SK-N-SH treated with all-trans-retinoic acid at 6 μM for 48 hours (cell line): Measurements from ENCODE around the gene C8B.

Source experiments
- ATAC-seq: fragments of 200-7000 bp; cut with Tn5 transposase; 3 replicates; pipeline ENCODE4 v1.9.1; 2020; ENCODE audit warnings: mild to moderate bottlenecking, moderate library complexity
- ARNTL ChIP-seq: fragments of 450-650 bp; formaldehyde crosslinking; IDR thresholded peaks from 2 replicates; pipeline ENCODE4 v1.5.0; 2020; ENCODE audit warnings: low read depth, mild to moderate bottlenecking, moderate library complexity, borderline replicate concordance
- BACH2 ChIP-seq: fragments of 250-450 bp; sonication (Bioruptor Pico); IDR thresholded peaks from 2 replicates; pipeline ENCODE4 v1.9.0; 2021; ENCODE audit warnings: mild to moderate bottlenecking, borderline replicate concordance
- CSDC2 ChIP-seq: fragments of 250-450 bp; sonication (Bioruptor Pico); IDR thresholded peaks from 2 replicates; pipeline ENCODE4 v1.5.0; 2020; ENCODE audit warnings: mild to moderate bottlenecking, moderate library complexity
- GLIS3 ChIP-seq: fragments of 250-450 bp; sonication (Bioruptor Pico); IDR thresholded peaks from 2 replicates; pipeline ENCODE4 v1.5.0; 2020; ENCODE audit warnings: mild to moderate bottlenecking, moderate library complexity
- ISL1 ChIP-seq: fragments of 250-450 bp; sonication (Bioruptor Pico); IDR thresholded peaks from 2 replicates; pipeline ENCODE4 v2.1.2; 2022; ENCODE audit warnings: mild to moderate bottlenecking, moderate library complexity
- OSR1 ChIP-seq: fragments of 250-450 bp; sonication (Bioruptor Pico); IDR thresholded peaks from 2 replicates; pipeline ENCODE4 v1.8.0; 2022; ENCODE audit warnings: moderate library complexity, mild to moderate bottlenecking, inconsistent platforms
- PPARA ChIP-seq: fragments of 250-450 bp; sonication (Bioruptor Pico); IDR thresholded peaks from 2 replicates; pipeline ENCODE4 v1.5.0; 2020; ENCODE audit warnings: mild to moderate bottlenecking, borderline replicate concordance
- RARB ChIP-seq: fragments of 250-450 bp; sonication (Bioruptor Pico); IDR thresholded peaks from 2 replicates; pipeline ENCODE4 v1.8.0; 2021; ENCODE audit warnings: mild to moderate bottlenecking, moderate library complexity
- SNAI2 ChIP-seq: fragments of 250-450 bp; sonication (Bioruptor Pico); IDR thresholded peaks from 2 replicates; pipeline ENCODE4 v1.5.0; 2020; ENCODE audit warnings: mild to moderate bottlenecking, moderate library complexity
- TCF4 ChIP-seq: fragments of 250-450 bp; sonication (Bioruptor Pico); IDR thresholded peaks from 2 replicates; pipeline ENCODE4 v1.8.0; 2021; ENCODE audit warnings: mild to moderate bottlenecking, moderate library complexity, borderline replicate concordance
- TOX ChIP-seq: fragments of 250-450 bp; sonication (Bioruptor Pico); IDR thresholded peaks from 2 replicates; pipeline ENCODE4 v1.8.0; 2021; ENCODE audit warnings: mild to moderate bottlenecking, moderate library complexity, borderline replicate concordance
- ZC3H10 ChIP-seq: fragments of 250-450 bp; sonication (Bioruptor Pico); IDR thresholded peaks from 2 replicates; pipeline ENCODE4 v1.5.1; 2021; ENCODE audit warnings: mild to moderate bottlenecking, moderate library complexity
- ZFP30 ChIP-seq: fragments of 450-650 bp; formaldehyde crosslinking; IDR thresholded peaks from 2 replicates; pipeline ENCODE4 v1.5.0; 2022; ENCODE audit warnings: mild to moderate bottlenecking, moderate library complexity
- ZNF70 ChIP-seq: fragments of 450-650 bp; formaldehyde crosslinking; IDR thresholded peaks from 2 replicates; pipeline ENCODE4 v1.5.0; 2020; ENCODE audit warnings: mild to moderate bottlenecking, moderate library complexity
- TF ChIP-seq, protein P1 (sequence below): fragments of 250-450 bp; sonication (Bioruptor Pico); IDR thresholded peaks from 2 replicates; pipeline ENCODE4 v1.5.1; 2020; ENCODE audit warnings: low read depth, mild to moderate bottlenecking, moderate library complexity
- TF ChIP-seq, protein P2 (sequence below): fragments of 250-450 bp; sonication (Bioruptor Pico); IDR thresholded peaks from 2 replicates; pipeline ENCODE4 v1.8.0; 2020; ENCODE audit warnings: mild to moderate bottlenecking, moderate library complexity, borderline replicate concordance
- TF ChIP-seq, protein P3 (sequence below): fragments of 250-450 bp; sonication (Bioruptor Pico); IDR thresholded peaks from 2 replicates; pipeline ENCODE4 v1.8.0; 2021; ENCODE audit warnings: low read depth, mild to moderate bottlenecking, moderate library complexity, borderline replicate concordance
- TF ChIP-seq, protein P4 (sequence below): fragments of 250-450 bp; sonication (Bioruptor Pico); IDR thresholded peaks from 2 replicates; pipeline ENCODE4 v1.5.1; 2021; ENCODE audit warnings: mild to moderate bottlenecking, moderate library complexity

The C8B gene

DNA sequence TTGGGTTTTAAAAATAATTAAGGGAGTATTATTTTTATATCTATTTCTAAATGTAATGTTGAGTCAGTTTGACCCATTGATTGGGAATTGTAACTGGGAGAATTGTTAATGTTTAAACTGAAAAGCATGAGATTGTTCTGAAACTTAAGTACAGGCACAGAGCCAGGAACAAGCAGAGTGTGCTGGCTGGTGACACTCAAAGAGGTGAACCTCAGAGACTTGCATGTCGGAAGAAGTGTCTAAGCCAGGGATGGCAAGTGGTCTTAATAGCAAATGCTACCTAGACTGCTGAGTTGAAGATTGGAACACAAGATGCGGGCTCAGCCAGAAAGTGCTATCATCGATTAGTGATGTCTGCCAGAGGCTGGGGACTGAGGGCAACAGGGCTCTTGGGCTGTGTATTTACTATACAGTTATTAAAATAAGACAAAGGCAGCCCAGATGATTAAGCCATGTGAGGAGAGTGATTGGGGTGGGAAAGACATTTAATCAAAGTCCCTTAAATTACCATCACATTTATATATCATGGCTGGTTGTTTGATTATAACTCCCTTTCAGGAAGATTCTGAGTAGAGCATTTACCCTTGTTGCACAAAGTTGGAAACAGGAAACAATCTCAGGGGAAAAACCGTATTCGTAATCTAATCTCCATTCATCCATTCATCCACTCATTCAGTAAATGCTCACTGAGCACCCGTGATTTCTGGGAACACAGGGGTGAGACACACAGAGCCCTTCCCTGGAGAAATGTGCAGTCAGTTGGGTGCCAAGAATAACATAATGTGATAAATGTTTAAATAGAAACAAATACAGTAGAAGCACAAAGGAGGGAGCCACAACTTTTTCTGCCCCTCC lies 68.4 kb downstream of the C8B start:
- ATAC-seq, result no peak

DNA sequence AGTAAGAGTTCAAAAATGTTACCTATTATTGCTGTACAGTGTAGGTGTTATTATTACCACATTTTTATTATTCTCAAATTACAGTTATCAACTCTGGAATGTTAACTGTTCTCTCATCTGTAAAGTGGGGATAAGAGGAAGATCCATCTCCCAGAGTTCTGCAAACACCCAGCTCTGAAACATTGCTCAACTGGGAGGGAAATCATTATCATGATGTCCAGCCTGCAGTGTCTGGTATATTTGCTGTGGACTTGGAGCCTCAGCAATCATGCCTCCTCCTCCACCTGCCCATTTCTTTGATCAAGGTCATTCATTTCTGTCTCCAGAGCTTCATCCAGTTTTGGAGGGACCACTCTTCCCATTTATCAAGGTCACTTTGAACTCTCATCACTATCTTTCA lies 71.8 kb downstream of the C8B start:
- TF ChIP-seq BACH2 (CRISPR knock-in tag), result no peak
- TF ChIP-seq, protein P1, sequence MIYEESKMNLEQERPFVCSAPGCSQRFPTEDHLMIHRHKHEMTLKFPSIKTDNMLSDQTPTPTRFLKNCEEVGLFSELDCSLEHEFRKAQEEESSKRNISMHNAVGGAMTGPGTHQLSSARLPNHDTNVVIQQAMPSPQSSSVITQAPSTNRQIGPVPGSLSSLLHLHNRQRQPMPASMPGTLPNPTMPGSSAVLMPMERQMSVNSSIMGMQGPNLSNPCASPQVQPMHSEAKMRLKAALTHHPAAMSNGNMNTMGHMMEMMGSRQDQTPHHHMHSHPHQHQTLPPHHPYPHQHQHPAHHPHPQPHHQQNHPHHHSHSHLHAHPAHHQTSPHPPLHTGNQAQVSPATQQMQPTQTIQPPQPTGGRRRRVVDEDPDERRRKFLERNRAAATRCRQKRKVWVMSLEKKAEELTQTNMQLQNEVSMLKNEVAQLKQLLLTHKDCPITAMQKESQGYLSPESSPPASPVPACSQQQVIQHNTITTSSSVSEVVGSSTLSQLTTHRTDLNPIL, result no peak
- no peak for TF ChIP-seq ARNTL
- TF ChIP-seq TOX, result no peak
- TF ChIP-seq OSR1 (CRISPR knock-in tag), result no peak
- TF ChIP-seq ZC3H10 (CRISPR knock-in tag), result no peak
- TF ChIP-seq, protein P2, sequence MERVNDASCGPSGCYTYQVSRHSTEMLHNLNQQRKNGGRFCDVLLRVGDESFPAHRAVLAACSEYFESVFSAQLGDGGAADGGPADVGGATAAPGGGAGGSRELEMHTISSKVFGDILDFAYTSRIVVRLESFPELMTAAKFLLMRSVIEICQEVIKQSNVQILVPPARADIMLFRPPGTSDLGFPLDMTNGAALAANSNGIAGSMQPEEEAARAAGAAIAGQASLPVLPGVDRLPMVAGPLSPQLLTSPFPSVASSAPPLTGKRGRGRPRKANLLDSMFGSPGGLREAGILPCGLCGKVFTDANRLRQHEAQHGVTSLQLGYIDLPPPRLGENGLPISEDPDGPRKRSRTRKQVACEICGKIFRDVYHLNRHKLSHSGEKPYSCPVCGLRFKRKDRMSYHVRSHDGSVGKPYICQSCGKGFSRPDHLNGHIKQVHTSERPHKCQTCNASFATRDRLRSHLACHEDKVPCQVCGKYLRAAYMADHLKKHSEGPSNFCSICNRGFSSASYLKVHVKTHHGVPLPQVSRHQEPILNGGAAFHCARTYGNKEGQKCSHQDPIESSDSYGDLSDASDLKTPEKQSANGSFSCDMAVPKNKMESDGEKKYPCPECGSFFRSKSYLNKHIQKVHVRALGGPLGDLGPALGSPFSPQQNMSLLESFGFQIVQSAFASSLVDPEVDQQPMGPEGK (CRISPR knock-in tag), result no peak
- no peak for TF ChIP-seq SNAI2
- no peak for ATAC-seq

More for the DNA sequence above, 68.4 kb downstream of the C8B start:
- TF ChIP-seq ARNTL (no peak), TCF4 (CRISPR knock-in tag) (no peak), ZNF70 (CRISPR knock-in tag) (no peak), ZFP30 (CRISPR knock-in tag) (no peak), ZC3H10 (CRISPR knock-in tag) (no peak)
- TF ChIP-seq, protein P1, result no peak

DNA sequence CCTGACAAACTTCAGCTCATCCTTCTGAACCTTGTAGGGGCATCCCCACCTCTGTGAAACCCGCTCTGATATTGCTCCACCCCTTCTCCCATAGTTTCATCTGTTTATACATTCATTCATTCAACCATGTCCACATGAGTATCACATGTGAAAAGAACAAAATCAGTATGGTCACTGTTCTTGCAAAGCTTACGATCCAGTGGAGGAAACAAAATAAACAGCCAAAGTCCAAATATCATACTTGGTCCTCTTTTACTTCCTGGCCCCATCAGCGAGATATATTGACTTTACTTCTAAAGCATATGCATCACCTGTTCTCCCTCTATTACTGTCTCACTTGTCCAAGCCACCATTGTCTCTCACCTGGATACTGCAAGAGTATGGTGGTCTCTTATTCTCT lies 75.6 kb downstream of the C8B start:
- ATAC-seq, result no peak
- TF ChIP-seq BACH2 (CRISPR knock-in tag) (no peak), ZC3H10 (CRISPR knock-in tag) (no peak), OSR1 (CRISPR knock-in tag) (no peak), RARB (CRISPR knock-in tag) (no peak), ARNTL (no peak)
- TF ChIP-seq, protein P3, sequence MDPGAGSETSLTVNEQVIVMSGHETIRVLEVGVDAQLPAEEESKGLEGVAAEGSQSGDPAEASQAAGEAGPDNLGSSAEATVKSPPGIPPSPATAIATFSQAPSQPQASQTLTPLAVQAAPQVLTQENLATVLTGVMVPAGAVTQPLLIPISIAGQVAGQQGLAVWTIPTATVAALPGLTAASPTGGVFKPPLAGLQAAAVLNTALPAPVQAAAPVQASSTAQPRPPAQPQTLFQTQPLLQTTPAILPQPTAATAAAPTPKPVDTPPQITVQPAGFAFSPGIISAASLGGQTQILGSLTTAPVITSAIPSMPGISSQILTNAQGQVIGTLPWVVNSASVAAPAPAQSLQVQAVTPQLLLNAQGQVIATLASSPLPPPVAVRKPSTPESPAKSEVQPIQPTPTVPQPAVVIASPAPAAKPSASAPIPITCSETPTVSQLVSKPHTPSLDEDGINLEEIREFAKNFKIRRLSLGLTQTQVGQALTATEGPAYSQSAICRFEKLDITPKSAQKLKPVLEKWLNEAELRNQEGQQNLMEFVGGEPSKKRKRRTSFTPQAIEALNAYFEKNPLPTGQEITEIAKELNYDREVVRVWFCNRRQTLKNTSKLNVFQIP (CRISPR knock-in tag), result no peak

DNA sequence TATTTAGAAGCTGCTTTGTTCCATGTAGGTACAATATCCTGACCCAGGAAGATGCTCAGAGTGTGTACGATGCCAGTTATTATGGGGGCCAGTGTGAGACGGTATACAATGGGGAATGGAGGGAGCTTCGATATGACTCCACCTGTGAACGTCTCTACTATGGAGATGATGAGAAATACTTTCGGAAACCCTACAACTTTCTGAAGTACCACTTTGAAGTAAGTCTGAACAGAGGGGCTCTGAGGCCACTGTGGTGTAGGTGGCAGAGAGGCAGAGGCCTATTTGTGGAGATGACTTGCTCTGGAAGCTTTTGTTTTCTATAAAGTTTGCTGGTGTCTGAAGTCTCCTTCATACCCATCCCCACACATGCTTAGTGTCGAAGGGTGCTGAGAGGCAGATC lies 84.4 kb downstream of the C8B start:
- ATAC-seq, result no peak
- no peak for TF ChIP-seq ISL1 (CRISPR knock-in tag)
- no peak for TF ChIP-seq RARB (CRISPR knock-in tag)
- TF ChIP-seq PPARA (CRISPR knock-in tag), result no peak
- TF ChIP-seq ARNTL, result no peak
- TF ChIP-seq, all 23 proteins: peak for 0

DNA sequence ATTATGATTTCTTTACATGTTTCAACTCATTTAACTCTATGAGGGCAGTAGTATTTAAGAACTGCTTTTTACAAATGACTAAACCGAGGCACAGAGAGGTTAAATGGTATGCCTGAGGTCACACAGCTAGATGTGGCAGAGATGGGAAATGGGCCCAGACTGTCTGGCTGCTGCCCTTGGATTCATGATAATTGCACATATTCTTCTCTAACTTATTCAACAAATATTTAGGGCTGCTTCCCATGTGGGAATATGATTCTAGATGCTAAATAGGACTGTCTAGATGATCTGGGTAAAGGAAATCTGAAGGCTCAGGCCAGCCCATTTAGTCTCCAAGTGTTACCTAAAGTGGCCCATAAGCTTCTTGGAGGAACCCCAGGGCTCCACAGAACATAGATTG lies 85.0 kb downstream of the C8B start:
- no peak for ATAC-seq
- TF ChIP-seq GLIS3 (CRISPR knock-in tag) (no peak), BACH2 (CRISPR knock-in tag) (no peak), ARNTL (no peak), TOX (no peak), ISL1 (CRISPR knock-in tag) (no peak), CSDC2 (no peak), ZC3H10 (CRISPR knock-in tag) (no peak), ZFP30 (CRISPR knock-in tag) (no peak)
- TF ChIP-seq, protein P4, sequence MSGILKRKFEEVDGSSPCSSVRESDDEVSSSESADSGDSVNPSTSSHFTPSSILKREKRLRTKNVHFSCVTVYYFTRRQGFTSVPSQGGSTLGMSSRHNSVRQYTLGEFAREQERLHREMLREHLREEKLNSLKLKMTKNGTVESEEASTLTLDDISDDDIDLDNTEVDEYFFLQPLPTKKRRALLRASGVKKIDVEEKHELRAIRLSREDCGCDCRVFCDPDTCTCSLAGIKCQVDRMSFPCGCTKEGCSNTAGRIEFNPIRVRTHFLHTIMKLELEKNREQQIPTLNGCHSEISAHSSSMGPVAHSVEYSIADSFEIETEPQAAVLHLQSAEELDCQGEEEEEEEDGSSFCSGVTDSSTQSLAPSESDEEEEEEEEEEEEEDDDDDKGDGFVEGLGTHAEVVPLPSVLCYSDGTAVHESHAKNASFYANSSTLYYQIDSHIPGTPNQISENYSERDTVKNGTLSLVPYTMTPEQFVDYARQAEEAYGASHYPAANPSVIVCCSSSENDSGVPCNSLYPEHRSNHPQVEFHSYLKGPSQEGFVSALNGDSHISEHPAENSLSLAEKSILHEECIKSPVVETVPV, result no peak
- TF ChIP-seq, protein P1, result no peak
- TF ChIP-seq, protein P2 (CRISPR knock-in tag), result no peak
